SK-N-SH treated with all-trans-retinoic acid at 6 μM for 48 hours (cell line): ENCODE measurements around the gene ZFHX3.

Experiments
- ARNTL ChIP-seq: fragments of 450-650 bp; formaldehyde crosslinking; IDR thresholded peaks from 2 replicates; pipeline ENCODE4 v1.5.0; 2020; ENCODE audit warnings: low read depth, mild to moderate bottlenecking, moderate library complexity, borderline replicate concordance
- GLIS3 ChIP-seq: fragments of 250-450 bp; sonication (Bioruptor Pico); IDR thresholded peaks from 2 replicates; pipeline ENCODE4 v1.5.0; 2020; ENCODE audit warnings: mild to moderate bottlenecking, moderate library complexity
- ISL1 ChIP-seq: fragments of 250-450 bp; sonication (Bioruptor Pico); IDR thresholded peaks from 2 replicates; pipeline ENCODE4 v2.1.2; 2022; ENCODE audit warnings: mild to moderate bottlenecking, moderate library complexity
- TCF4 ChIP-seq: fragments of 250-450 bp; sonication (Bioruptor Pico); IDR thresholded peaks from 2 replicates; pipeline ENCODE4 v1.8.0; 2021; ENCODE audit warnings: mild to moderate bottlenecking, moderate library complexity, borderline replicate concordance
- TOX ChIP-seq: fragments of 250-450 bp; sonication (Bioruptor Pico); IDR thresholded peaks from 2 replicates; pipeline ENCODE4 v1.8.0; 2021; ENCODE audit warnings: mild to moderate bottlenecking, moderate library complexity, borderline replicate concordance
- ZFP3 ChIP-seq: fragments of 250-450 bp; sonication (Bioruptor Pico); IDR thresholded peaks from 2 replicates; pipeline ENCODE4 v1.5.0; 2020; ENCODE audit warnings: mild to moderate bottlenecking, moderate library complexity
- TF ChIP-seq, protein P1 (sequence below): fragments of 250-450 bp; sonication (Bioruptor Pico); IDR thresholded peaks from 2 replicates; pipeline ENCODE4 v1.8.0; 2020; ENCODE audit warnings: mild to moderate bottlenecking, moderate library complexity, borderline replicate concordance

DNA sequence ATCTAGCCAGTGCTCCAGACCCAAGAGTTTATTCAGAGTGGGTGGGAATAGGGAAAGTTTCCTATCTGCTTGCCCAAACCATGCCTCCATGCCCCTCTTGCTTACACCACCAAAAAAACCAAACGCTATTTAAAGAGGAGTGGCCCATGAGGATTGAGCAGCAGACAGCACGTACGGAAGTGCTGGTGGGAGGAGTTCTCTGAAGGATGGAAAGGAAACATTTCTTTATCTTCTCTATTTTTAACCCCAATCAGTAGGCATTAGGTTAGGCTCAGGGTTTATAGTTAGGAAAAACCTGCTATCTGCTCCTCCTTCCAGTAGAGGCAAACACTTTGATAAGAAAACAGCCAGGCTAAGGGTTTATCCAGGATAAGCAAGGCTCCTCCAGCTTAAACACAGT, 235.3 kb downstream of the ZFHX3 start:
- TF ChIP-seq, protein P1, sequence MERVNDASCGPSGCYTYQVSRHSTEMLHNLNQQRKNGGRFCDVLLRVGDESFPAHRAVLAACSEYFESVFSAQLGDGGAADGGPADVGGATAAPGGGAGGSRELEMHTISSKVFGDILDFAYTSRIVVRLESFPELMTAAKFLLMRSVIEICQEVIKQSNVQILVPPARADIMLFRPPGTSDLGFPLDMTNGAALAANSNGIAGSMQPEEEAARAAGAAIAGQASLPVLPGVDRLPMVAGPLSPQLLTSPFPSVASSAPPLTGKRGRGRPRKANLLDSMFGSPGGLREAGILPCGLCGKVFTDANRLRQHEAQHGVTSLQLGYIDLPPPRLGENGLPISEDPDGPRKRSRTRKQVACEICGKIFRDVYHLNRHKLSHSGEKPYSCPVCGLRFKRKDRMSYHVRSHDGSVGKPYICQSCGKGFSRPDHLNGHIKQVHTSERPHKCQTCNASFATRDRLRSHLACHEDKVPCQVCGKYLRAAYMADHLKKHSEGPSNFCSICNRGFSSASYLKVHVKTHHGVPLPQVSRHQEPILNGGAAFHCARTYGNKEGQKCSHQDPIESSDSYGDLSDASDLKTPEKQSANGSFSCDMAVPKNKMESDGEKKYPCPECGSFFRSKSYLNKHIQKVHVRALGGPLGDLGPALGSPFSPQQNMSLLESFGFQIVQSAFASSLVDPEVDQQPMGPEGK (CRISPR knock-in tag) = no peak
- TF ChIP-seq ARNTL = no peak
- TF ChIP-seq ZFP3 = no peak
- no peak for TF ChIP-seq GLIS3 (CRISPR knock-in tag)
- TF ChIP-seq TCF4 (CRISPR knock-in tag) = no peak
- no peak for TF ChIP-seq TOX (CRISPR knock-in tag)
- no peak for TF ChIP-seq ISL1
